Ammon's horn (tissue), 1 donor: ENCODE measurements around the gene MDM2.
"Not testable (repeated sequence)": the region's sequence is repeated elsewhere in the genome, so short reads cannot be mapped to it uniquely, and the experiment has no call there.

ENCODE experiments used
- DNase-seq: peaks from one replicate; pipeline ENCODE4 v3.0.0-alpha.2; 2016; ENCODE audit warnings: low spot score

MDM2 gene

DNA sequence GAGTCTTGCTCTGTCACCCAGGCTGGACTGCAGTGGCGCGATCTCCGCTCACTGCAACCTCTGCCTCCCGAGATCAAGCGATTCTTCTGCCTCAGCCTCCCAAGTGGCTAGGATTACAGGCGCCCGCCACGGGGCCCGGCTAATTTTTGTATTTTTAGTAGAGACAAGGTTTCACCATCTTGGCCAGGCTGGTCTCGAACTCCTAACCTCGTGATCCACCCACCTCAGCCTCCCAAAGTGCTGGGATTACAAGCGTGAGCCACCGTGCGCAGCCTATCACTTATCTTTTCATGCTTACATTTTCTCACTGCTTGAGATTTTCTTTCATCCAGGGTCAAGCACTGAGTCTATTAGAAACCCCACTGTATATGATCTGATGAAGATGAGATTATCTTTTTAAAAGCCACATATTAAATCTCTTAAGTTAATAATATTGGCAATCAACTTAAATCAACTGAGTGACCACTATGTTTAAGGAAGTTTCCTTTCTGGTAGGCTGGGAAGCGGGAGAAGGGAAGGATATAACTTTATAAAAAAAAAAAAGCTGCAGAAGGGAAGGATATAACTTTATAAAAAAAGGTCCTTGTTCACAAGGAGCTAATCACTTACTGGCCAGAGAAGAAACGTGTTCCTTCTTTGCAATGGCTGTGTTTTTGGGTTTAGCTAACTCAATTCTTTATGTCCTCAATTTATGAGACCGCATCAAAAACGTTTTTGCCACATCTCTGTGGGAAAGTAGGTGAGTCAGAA is 1.3 kb upstream of the MDM2 start:
- DNase-seq, result no peak

DNA sequence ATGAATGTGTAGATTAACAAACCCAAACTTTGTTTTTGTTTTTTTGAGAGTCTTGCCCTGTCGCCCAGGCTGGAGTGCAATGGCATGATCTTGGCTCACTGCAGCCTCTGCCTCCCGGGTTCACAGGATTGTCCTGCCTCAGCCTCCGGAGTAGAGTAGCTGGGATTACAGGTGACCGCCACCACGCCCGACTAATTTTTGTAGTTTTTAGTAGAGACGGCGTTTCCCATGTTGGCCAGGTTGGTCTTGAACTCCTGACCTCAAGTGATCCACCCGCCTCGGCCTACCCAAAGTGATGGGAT is 752 bp upstream of the MDM2 start:
- DNase-seq, result not testable (repeated sequence)

DNA sequence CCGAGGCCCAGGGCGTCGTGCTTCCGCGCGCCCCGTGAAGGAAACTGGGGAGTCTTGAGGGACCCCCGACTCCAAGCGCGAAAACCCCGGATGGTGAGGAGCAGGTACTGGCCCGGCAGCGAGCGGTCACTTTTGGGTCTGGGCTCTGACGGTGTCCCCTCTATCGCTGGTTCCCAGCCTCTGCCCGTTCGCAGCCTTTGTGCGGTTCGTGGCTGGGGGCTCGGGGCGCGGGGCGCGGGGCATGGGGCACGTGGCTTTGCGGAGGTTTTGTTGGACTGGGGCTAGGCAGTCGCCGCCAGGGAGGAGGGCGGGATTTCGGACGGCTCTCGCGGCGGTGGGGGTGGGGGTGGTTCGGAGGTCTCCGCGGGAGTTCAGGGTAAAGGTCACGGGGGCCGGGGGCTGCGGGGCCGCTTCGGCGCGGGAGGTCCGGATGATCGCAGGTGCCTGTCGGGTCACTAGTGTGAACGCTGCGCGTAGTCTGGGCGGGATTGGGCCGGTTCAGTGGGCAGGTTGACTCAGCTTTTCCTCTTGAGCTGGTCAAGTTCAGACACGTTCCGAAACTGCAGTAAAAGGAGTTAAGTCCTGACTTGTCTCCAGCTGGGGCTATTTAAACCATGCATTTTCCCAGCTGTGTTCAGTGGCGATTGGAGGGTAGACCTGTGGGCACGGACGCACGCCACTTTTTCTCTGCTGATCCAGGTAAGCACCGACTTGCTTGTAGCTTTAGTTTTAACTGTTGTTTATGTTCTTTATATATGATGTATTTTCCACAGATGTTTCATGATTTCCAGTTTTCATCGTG is 612 bp downstream of the MDM2 start:
- DNase-seq, result peak; percentile 76

DNA sequence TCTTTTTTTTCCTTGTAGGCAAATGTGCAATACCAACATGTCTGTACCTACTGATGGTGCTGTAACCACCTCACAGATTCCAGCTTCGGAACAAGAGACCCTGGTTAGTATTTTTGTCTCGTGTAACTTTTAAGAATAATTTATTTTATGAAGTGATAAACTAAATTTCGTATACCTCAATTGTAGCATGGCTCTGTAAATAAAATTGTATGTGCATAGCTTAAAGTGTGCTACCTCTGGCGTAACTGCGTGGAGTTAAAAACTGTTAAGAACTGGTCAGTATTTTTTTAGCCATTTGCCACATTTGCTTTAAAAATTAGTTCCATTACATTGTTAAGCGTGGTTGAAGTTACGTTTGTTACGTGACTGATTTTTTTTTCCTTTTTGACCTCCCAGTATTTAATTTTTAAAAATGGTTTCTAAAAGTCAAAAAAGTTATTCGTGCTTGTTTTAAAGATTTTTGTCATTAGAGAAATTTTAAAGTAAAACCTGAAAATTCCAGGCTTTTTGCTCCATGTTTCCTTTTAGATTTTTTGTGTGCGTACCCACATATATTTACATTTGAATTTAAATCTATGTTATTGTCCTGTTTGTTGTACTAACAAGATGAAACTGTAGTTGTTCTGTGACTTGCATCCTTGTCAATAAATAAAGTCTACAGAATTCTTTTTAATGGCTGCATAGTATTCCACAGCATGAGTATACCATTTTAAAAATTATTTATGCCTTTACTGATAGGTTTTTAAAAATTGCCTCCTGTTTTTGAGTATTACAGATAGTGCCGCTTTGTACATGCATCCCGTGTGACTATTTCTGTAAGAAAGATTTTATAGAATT is 1.4 kb downstream of the MDM2 start:
- no peak for DNase-seq

DNA sequence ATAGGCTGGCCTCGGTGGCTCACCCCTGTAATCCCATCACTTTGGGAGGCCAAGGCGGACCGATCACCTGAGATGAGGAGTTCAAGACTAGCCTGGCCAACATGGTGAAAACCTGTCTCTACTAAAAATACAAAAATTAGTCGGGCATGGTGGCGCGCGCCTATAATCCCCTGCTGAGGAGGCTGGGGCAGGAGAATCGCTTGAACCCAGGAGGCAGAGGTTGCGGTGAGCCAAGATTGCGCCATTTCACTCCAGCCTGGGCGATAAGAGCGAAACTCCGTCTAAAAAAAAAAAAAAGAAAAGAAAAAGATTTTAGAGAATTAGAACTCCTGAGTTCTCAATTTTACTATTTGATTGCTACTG is 2.0 kb downstream of the MDM2 start:
- not testable (repeated sequence) for DNase-seq

DNA sequence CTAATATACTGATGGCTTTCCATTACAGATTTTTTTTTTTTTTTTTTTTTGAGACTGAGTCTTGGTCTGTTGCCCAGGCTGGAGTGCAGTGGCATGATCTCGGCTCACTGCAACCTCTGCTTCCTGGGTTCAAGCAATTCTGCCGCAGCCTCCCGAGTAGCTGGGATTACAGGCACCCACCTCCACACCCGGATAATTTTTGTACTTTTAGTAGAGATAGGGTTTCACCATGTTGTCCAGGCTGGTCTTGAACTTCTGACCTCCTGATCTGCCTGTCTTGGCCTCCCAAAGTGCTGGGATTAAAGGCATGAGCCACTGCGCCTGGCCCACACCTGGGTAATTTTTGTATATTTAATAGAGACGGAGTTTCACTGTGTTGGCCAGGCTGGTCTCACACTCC is 3.6 kb downstream of the MDM2 start:
- DNase-seq, result not testable (repeated sequence)

DNA sequence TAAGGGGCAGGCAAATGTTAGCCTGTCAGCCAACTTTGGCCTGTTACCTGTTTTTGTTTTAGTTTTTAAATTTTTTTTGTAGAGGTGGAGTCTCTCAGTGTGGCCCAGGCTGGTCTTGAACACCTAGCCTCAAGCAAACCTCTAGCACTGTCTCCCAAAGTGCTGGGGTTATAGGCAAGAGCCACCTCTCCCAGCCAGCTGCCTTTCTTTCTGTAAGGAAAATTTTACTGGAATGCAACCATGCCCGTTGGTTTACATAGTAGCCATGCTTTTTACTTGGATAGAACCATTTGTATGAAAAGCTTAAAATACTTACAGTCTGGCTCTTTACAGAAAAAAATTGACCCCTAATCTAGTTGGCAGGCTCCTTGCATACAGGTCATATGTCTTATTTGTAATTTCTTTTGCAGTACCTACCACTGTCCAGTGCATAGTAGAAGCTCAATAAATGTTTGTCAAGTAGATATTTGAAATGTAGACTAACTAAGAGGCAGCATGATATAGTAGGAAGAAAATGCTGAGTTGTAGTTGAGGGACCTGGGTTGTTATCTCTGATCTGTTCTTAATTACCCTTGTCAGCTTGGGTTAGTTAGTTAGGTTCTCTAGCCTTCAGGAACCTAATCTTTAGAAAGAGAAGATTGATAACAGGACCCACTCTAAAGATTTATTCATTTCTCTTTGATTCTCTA is 4.7 kb downstream of the MDM2 start:
- DNase-seq, result no peak

DNA sequence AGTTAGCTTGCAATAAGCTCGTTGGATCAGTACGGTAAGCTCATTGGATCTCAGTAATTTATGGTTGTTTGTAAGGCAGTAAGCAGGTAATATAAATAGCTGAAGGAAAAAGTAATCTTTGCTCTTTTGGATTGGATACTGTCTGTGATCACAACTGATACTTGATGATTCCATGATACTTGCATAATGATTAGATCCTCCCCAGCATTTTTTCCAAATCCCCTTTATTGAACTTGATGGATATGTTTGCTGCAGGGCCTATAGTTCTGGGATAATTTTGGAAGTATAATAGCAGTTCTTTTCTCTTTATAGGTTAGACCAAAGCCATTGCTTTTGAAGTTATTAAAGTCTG is 5.2 kb downstream of the MDM2 start:
- DNase-seq, result no peak

DNA sequence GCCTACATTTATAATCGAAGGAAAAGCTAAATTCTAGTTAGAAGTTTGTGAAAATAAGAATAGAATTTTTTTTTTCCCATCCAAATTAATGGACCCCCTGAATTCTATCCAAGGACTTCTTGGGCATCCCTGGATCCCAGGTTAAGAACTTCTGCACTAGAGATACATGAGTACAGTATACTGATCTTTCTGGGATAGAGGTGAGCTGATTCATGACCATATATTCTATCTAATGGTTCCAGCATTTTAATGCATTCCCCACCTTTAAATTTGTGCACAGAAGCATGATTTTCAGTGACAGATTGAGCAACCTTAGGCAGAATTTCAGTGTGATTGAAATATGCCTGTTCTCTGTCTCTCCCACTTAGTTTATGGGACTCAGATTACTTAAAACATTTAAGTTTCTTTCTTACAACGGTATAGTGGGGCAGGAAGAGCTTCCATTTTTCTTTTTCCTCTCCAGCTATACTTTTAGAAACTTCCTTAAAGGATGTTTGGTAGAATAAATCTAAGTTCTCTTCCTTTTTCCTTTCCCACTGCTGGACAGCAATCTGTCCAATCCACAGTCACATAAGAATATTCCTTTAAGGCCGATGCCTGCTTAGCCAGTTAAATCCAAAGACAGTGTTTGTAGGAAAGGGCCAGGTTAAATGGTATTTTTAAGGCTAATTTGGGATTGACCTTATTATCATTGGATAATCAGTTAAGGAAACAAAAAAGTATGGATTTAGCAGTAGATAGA is 6.7 kb downstream of the MDM2 start:
- DNase-seq, result no peak

DNA sequence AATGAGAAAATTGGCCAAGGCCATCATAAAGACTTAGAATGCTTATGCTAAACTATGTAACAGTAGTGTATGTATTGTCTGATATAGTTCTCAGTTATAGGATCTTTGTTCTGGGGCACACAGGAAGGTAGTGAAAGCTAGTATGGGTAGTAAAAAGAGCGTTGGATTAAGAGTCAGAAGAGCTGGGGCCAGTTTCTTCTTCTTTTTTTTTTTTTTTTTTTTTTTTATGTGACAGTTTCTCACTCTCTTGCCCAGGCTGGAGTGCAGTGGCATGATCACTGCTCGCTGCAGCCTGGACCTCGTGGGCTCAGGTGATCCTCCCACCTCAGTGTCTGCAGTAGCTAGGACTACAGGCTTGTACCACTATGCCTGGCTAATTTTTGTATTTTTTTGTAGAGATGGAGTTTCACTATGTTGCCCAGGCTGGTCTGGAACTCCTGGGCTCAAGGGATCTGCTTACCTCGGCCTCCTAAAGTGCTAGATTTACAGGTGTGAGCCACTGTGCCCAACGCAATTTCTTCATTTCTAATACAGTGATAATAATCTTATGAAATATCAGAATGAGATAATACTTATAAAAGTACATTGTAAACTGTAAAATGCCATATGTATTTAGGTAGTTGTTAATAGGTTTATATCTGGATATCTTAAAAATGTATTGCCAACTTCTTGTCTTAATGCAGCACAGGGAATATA is 7.4 kb downstream of the MDM2 start:
- no peak for DNase-seq

DNA sequence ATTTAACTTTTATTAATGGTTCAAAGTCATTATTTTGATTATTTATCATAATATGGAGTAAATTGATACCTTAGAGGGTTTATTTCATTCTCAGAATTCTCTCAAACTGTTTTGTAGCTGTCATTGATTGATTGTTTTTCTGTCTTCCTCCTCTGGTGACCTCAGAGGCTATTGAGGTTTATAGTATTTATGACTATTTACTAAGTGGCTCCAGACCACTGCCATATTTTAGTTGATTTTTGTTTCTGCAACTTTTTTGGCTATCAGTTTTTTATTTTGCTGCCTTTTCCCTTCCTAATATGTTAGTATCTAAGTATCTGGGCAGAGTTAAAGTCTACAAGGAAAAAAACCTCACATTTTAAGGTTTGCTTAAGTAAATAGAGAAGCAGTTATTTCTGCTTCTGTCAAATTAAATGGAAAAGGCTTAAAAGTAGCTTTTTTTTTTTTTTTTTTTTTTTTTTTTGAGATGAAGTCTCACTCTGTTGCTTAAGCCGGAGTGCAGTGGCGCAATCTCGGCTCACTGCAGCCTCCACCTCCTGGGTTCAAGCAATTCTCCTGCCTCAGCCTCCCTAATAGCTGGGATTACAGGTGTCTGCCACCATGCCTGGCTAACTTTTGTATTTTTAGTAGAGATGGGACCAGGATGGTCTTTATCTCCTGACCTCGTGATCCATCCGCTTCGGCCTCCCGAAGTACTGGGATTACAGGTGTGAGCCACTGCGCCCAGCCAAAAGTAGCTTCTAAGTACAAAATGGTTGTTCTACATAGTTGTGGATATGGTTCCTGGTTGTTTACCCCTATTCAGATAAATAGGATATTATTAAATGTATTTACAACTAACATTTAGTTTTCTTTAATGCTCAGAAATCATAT is 8.2 kb downstream of the MDM2 start:
- no peak for DNase-seq

DNA sequence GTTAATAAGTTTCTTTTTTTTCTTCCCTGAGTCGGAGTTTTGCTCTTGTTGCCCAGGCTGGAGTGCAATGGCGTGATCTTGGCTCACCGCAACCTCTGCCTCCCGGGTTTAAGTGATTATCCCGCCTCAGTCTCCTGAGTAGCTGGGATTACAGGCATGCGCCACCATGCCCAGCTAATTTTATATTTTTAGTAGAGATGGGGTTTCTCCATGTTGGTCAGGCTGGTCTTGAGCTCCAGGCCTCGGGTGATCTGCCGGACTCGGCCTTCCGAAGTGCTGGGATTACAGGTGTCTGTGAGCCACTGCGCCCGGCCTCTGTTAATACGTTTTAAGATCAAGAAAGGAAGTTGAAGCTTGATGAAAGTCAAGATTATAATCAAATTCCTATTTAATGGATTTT is 11.5 kb downstream of the MDM2 start:
- DNase-seq, result not testable (repeated sequence)

DNA sequence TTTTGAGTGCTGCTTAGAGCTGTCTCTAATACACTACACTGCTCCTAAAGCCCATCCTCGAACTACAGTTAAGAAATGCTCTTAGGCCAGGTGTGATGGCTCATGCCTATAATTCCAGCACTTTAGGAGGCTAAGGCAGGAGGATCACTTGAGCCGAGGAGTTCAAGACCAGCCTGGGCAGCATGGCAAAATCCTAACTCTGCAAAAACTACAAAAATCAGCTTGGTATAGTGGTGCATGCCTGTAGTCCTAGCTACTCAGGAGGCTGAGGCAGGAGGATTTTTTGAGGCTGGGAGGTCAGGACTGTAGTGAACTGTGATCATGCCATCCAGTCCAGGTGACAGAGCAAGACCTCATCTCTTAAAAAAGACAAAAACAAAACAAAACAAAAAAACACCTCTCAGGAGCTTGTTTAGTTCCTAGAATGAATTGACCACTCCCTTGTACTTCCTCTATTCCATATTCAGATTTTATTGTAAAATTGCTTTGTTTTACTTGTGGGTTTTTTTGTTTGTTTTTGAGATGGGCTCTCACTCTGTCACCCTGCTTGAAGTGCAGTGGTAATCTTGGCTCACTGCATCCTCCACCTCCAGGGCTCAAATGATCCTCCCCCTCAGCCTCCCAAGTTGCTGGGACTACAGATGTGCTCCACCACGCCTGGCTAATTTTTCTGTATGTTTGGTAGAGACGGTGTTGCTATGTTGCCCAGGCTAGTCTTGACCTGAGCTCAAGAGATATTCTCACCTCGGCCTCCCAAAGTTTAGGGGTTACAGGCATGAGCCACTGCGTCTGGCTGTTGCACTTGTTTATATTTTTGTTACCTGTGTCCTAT is 13.6 kb downstream of the MDM2 start:
- no peak for DNase-seq

DNA sequence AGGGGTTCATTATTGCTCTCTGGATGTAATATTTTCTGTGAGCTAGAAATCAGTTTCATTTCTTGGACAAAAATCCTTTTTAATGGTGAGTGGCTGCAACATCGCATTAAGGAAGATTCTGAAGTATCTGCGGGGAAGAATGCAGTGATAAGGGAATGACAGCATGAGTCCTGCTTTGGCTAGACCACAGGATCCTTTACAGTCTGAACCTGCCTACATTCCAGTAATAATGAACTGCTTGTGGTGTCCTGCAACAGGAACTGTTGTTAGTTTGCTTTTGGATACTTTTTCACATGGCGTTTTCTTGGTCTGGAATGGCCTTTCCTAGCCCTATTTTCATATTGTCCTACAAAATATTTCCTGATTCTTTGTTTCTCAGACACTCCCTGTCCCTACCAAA is 15.7 kb downstream of the MDM2 start:
- no peak for DNase-seq

DNA sequence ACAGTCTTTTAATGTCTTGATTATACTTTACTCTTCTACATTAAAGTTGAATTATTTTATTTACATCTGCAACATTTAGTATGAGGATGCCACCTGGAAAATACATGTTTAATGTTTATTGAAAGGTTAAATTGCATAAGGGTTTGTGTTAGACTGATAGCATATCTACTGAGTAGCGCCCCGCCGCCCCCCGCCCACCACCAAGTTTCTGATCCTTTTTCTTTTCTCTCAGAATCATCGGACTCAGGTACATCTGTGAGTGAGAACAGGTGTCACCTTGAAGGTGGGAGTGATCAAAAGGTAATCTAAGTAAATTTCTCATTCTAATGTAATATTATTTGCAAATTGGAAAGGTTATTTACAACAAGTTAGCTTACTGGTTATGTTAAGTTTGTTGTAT is 16.2 kb downstream of the MDM2 start:
- DNase-seq, result no peak

DNA sequence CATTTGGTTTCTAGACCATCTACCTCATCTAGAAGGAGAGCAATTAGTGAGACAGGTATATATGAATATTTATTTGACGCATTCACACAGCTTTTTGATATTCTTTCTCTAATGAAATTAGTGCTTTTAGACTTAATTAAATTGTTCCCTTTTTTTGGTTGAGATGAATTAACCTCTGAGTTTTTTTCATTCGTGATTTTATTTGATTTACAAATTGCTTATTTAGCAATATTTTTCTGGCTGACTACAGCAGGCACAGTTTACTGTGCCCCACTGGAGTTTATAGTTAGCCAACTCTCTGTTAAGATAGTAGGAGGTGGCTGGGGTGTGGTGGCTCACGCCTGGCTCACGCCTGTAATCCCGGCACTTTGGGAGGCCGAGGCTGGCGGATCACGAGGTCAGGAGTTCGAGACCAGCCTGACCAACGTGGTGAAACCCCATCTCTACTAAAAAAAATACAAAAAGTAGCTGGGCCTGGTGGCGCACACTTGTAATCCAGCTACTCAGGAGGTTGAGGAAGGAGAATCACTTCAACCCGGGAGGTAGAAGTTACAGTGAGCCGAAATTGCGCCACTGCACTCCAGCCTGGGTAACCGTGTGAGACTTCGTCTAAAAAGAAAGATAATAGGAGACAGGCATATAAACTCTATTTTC is 16.7 kb downstream of the MDM2 start:
- no peak for DNase-seq

DNA sequence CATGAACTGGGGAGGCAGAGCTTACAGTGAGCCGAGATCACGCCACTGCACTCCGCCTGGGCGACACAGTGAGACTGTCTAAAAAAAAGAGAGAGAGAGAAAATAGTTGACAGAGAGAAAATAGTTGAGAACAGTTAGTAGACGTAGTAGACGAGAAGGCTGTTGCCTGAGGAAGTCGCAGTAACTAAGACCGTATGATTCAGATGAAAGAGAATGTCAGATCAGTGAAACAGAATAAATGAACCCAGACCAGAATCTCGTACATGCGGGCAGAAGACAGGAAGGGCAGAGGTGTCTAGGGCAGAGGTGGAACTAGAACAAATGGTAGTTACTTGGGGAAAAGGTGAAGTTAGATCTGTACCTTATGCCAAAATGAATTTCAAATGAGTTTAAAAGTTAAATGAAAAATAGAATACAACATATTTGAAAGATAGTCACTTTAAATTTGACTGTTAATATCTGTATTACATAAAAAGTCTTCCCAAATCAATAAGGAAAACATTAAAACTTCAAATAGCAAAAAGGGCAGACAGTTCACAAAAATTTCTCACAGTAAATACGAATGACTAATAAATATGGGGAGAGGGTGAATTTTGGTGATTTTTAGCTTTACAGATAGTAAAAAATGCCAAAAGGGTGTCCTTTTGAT is 17.7 kb downstream of the MDM2 start:
- no peak for DNase-seq
